ENCODE results near the gene SPSB1.

The SPSB1 gene

GRCh38 chr1:9263984-9264872, 28.5 kb upstream of the SPSB1 start:
- H3K9me3 Mint-ChIP-seq, result no peaks in the 10 kb centered on the region
- ATAC-seq (replicated peaks; ENCODE audit: extremely low read depth, poor library complexity, severe bottlenecking) (no peak), DNase-seq (ENCODE audit: low spot score in 2 of 2) (no peak)
- peaks cover 10% of the 10 kb centered on the region for H3K36me3 Mint-ChIP-seq (ENCODE audit: insufficient read depth)
- peaks cover 27% of the 10 kb centered on the region for H3K4me1 Mint-ChIP-seq
- no peak overlapping the region for H3K27ac Mint-ChIP-seq (ENCODE audit: low read depth)
- H3K4me3 Mint-ChIP-seq, result no peak overlapping the region
- no peaks in the 10 kb centered on the region for H3K27me3 Mint-ChIP-seq

- Mint-ChIP-seq H3K36me3 (ENCODE audit: insufficient read depth) (peaks cover 10% of the 10 kb centered on the region), H3K9me3 (no peaks in the 10 kb centered on the region), H3K27ac (ENCODE audit: low read depth) (no peak overlapping the region), H3K27me3 (no peaks in the 10 kb centered on the region), H3K4me1 (peaks cover 19% of the 10 kb centered on the region), H3K4me3 (no peak overlapping the region)
- DNase-seq (ENCODE audit: low spot score in 2 of 2) (no peak), ATAC-seq (replicated peaks; ENCODE audit: extremely low read depth, poor library complexity, severe bottlenecking) (no peak)
Observed at GRCh38 chr1:9265037-9265436, 27.7 kb upstream of the SPSB1 start.

GRCh38 chr1:9265968-9266367, 26.7 kb upstream of the SPSB1 start:
- Mint-ChIP-seq H3K9me3 (no peaks in the 10 kb centered on the region), H3K27me3 (no peaks in the 10 kb centered on the region), H3K36me3 (ENCODE audit: insufficient read depth) (peaks cover 7% of the 10 kb centered on the region), H3K27ac (ENCODE audit: low read depth) (no peak overlapping the region), H3K4me1 (peaks cover 10% of the 10 kb centered on the region), H3K4me3 (no peak overlapping the region)
- DNase-seq (ENCODE audit: low spot score in 2 of 2) (no peak), ATAC-seq (replicated peaks; ENCODE audit: extremely low read depth, poor library complexity, severe bottlenecking) (no peak)

GRCh38 chr1:9267352-9267686, 25.4 kb upstream of the SPSB1 start:
- Mint-ChIP-seq H3K4me1 (peaks cover 6% of the 10 kb centered on the region), H3K4me3 (no peak overlapping the region), H3K9me3 (no peaks in the 10 kb centered on the region), H3K27me3 (no peaks in the 10 kb centered on the region), H3K27ac (ENCODE audit: low read depth) (no peak overlapping the region), H3K36me3 (ENCODE audit: insufficient read depth) (peaks cover 6% of the 10 kb centered on the region)
- no peak for ATAC-seq (replicated peaks; ENCODE audit: extremely low read depth, poor library complexity, severe bottlenecking)
- DNase-seq (ENCODE audit: low spot score in 2 of 2), result no peak

GRCh38 chr1:9267827-9268581, 24.7 kb upstream of the SPSB1 start:
- Mint-ChIP-seq H3K27me3 (no peaks in the 10 kb centered on the region), H3K27ac (ENCODE audit: low read depth) (no peak overlapping the region), H3K4me1 (peaks cover 6% of the 10 kb centered on the region), H3K36me3 (ENCODE audit: insufficient read depth) (peaks cover 6% of the 10 kb centered on the region), H3K4me3 (no peak overlapping the region), H3K9me3 (no peaks in the 10 kb centered on the region)
- ATAC-seq (replicated peaks; ENCODE audit: extremely low read depth, poor library complexity, severe bottlenecking) (no peak), DNase-seq (ENCODE audit: low spot score in 2 of 2) (no peak)

- H3K27ac Mint-ChIP-seq (ENCODE audit: low read depth), result no peak overlapping the region
- no peaks in the 10 kb centered on the region for H3K27me3 Mint-ChIP-seq
- peaks cover 6% of the 10 kb centered on the region for H3K4me1 Mint-ChIP-seq
- peaks cover 6% of the 10 kb centered on the region for H3K36me3 Mint-ChIP-seq (ENCODE audit: insufficient read depth)
- ATAC-seq (replicated peaks; ENCODE audit: extremely low read depth, poor library complexity, severe bottlenecking), result no peak
- no peak overlapping the region for H3K4me3 Mint-ChIP-seq
- no peak for DNase-seq (ENCODE audit: low spot score in 2 of 2)
- H3K9me3 Mint-ChIP-seq, result no peaks in the 10 kb centered on the region
Observed at GRCh38 chr1:9269078-9269501, 23.6 kb upstream of the SPSB1 start.

GRCh38 chr1:9269721-9270120, 23.0 kb upstream of the SPSB1 start:
- Mint-ChIP-seq H3K27me3 (no peaks in the 10 kb centered on the region), H3K4me1 (peaks cover 6% of the 10 kb centered on the region), H3K27ac (ENCODE audit: low read depth) (no peak overlapping the region), H3K9me3 (no peaks in the 10 kb centered on the region), H3K36me3 (ENCODE audit: insufficient read depth) (peaks cover 5% of the 10 kb centered on the region), H3K4me3 (no peak overlapping the region)
- DNase-seq (ENCODE audit: low spot score in 2 of 2) (no peak), ATAC-seq (replicated peaks; ENCODE audit: extremely low read depth, poor library complexity, severe bottlenecking) (no peak)

- DNase-seq (ENCODE audit: low spot score in 2 of 2) (no peak), ATAC-seq (replicated peaks; ENCODE audit: extremely low read depth, poor library complexity, severe bottlenecking) (no peak)
- Mint-ChIP-seq H3K27ac (ENCODE audit: low read depth) (no peak overlapping the region), H3K4me1 (peaks cover 10% of the 10 kb centered on the region), H3K9me3 (no peaks in the 10 kb centered on the region), H3K36me3 (ENCODE audit: insufficient read depth) (peaks cover 3% of the 10 kb centered on the region), H3K4me3 (no peak overlapping the region), H3K27me3 (no peaks in the 10 kb centered on the region)
Observed at GRCh38 chr1:9270290-9270883, 22.3 kb upstream of the SPSB1 start.

GRCh38 chr1:9271283-9271682, 21.4 kb upstream of the SPSB1 start:
- Mint-ChIP-seq H3K4me1 (peaks cover 19% of the 10 kb centered on the region), H3K27ac (ENCODE audit: low read depth) (no peak overlapping the region), H3K4me3 (no peak overlapping the region), H3K27me3 (no peaks in the 10 kb centered on the region), H3K36me3 (ENCODE audit: insufficient read depth) (peaks cover 3% of the 10 kb centered on the region), H3K9me3 (no peaks in the 10 kb centered on the region)
- DNase-seq (ENCODE audit: low spot score in 2 of 2) (no peak), ATAC-seq (replicated peaks; ENCODE audit: extremely low read depth, poor library complexity, severe bottlenecking) (no peak)

- no peak overlapping the region for H3K27ac Mint-ChIP-seq (ENCODE audit: low read depth)
- DNase-seq (ENCODE audit: low spot score in 2 of 2), result no peak
Observed at GRCh38 chr1:9271861-9272595, 20.7 kb upstream of the SPSB1 start.

GRCh38 chr1:9273177-9273576, 19.5 kb upstream of the SPSB1 start:
- ATAC-seq (replicated peaks; ENCODE audit: extremely low read depth, poor library complexity, severe bottlenecking), result no peak
- Mint-ChIP-seq H3K27me3 (no peaks in the 10 kb centered on the region), H3K4me3 (no peak overlapping the region), H3K4me1 (peaks cover 13% of the 10 kb centered on the region), H3K9me3 (no peaks in the 10 kb centered on the region), H3K36me3 (ENCODE audit: insufficient read depth) (no peaks in the 10 kb centered on the region), H3K27ac (ENCODE audit: low read depth) (no peak overlapping the region)
- no peak for DNase-seq (ENCODE audit: low spot score in 2 of 2)

More at GRCh38 chr1:9271861-9272595, 20.7 kb upstream of the SPSB1 start:
- peaks cover 17% of the 10 kb centered on the region for H3K4me1 Mint-ChIP-seq
- no peak for ATAC-seq (replicated peaks; ENCODE audit: extremely low read depth, poor library complexity, severe bottlenecking)
- no peaks in the 10 kb centered on the region for H3K9me3 Mint-ChIP-seq
- no peak overlapping the region for H3K4me3 Mint-ChIP-seq
- H3K27me3 Mint-ChIP-seq, result no peaks in the 10 kb centered on the region
- H3K36me3 Mint-ChIP-seq (ENCODE audit: insufficient read depth), result no peaks in the 10 kb centered on the region

- peaks cover 8% of the 10 kb centered on the region for H3K27me3 Mint-ChIP-seq
- H3K4me1 Mint-ChIP-seq, result peaks cover 18% of the 10 kb centered on the region
- no peak for DNase-seq (ENCODE audit: low spot score in 2 of 2)
- peak overlapping the region; percentile 6 for H3K27ac Mint-ChIP-seq (ENCODE audit: low read depth)
- no peaks in the 10 kb centered on the region for H3K9me3 Mint-ChIP-seq
- H3K4me3 Mint-ChIP-seq, result peak overlapping the region; percentile 17
- ATAC-seq (replicated peaks; ENCODE audit: extremely low read depth, poor library complexity, severe bottlenecking), result no peak
- no peaks in the 10 kb centered on the region for H3K36me3 Mint-ChIP-seq (ENCODE audit: insufficient read depth)
Observed at GRCh38 chr1:9275161-9275560, 17.5 kb upstream of the SPSB1 start.

Measured in central memory CD8-positive, alpha-beta T cell (primary cell).